Parathyroid adenoma (tissue), 2 donors: Measurements from ENCODE around the gene DOK3.

Experiments
- H2AFZ ChIP-seq: fragments of 300-600 bp; sonication (generic); one replicate; pipeline ENCODE4 v1.7.0; 2017; ENCODE audit warnings: antibody characterized with exemption, mild to moderate bottlenecking
- H3K27ac ChIP-seq: fragments of 300-600 bp; sonication (generic); one replicate; pipeline ENCODE4 v1.7.0; 2017
- H3K27me3 ChIP-seq: fragments of 300-600 bp; sonication (generic); one replicate; pipeline ENCODE4 v1.7.0; 2017; ENCODE audit warnings: low read length; ENCODE audit not compliant: control insufficient read depth, insufficient read depth
- H3K36me3 ChIP-seq: fragments of 300-600 bp; sonication (generic); one replicate; pipeline ENCODE4 v1.7.0; 2017; ENCODE audit warnings: low read length; ENCODE audit not compliant: control insufficient read depth, insufficient read depth
- H3K4me1 ChIP-seq: fragments of 300-600 bp; sonication (generic); one replicate; pipeline ENCODE4 v1.7.0; 2017; ENCODE audit warnings: control low read depth
- H3K4me2 ChIP-seq: fragments of 300-600 bp; sonication (generic); one replicate; pipeline ENCODE4 v1.7.0; 2017; ENCODE audit warnings: low read length
- H3K4me3 ChIP-seq: fragments of 300-600 bp; sonication (generic); one replicate; pipeline ENCODE4 v1.7.0; 2017; ENCODE audit warnings: low read depth, low read length
- H3K79me2 ChIP-seq: fragments of 300-600 bp; sonication (generic); one replicate; pipeline ENCODE4 v1.7.0; 2017; ENCODE audit warnings: control low read depth
- H3K9ac ChIP-seq: fragments of 300-600 bp; sonication (generic); one replicate; pipeline ENCODE4 v1.7.0; 2017; ENCODE audit warnings: mild to moderate bottlenecking
- H3K9me3 ChIP-seq: fragments of 300-600 bp; sonication (generic); one replicate; pipeline ENCODE4 v1.7.0; 2017; ENCODE audit warnings: low read length; ENCODE audit not compliant: control insufficient read depth
- TF ChIP-seq, protein P1 (sequence below): fragments of 300-600 bp; sonication (generic); IDR thresholded peaks from one replicate; pipeline ENCODE4 v1.7.0; 2017; ENCODE audit warnings: antibody characterized with exemption, mild to moderate bottlenecking
- donor health status: primary hyperparathyroidism.

Gene DOK3

GRCh38 chr5:177548495-177548894 is 38.9 kb upstream of the DOK3 start:
- H2AFZ ChIP-seq: no peak overlapping the region
- TF ChIP-seq, protein P1, sequence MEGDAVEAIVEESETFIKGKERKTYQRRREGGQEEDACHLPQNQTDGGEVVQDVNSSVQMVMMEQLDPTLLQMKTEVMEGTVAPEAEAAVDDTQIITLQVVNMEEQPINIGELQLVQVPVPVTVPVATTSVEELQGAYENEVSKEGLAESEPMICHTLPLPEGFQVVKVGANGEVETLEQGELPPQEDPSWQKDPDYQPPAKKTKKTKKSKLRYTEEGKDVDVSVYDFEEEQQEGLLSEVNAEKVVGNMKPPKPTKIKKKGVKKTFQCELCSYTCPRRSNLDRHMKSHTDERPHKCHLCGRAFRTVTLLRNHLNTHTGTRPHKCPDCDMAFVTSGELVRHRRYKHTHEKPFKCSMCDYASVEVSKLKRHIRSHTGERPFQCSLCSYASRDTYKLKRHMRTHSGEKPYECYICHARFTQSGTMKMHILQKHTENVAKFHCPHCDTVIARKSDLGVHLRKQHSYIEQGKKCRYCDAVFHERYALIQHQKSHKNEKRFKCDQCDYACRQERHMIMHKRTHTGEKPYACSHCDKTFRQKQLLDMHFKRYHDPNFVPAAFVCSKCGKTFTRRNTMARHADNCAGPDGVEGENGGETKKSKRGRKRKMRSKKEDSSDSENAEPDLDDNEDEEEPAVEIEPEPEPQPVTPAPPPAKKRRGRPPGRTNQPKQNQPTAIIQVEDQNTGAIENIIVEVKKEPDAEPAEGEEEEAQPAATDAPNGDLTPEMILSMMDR: no peak
- H3K27me3 ChIP-seq: no peaks in the 10 kb centered on the region
- peaks cover 8% of the 10 kb centered on the region for H3K4me1 ChIP-seq
- H3K36me3 ChIP-seq: no peaks in the 10 kb centered on the region
- H3K9me3 ChIP-seq: no peaks in the 10 kb centered on the region
- H3K79me2 ChIP-seq: peaks cover 79% of the 10 kb centered on the region
- H3K27ac ChIP-seq: no peak overlapping the region
- no peak overlapping the region for H3K4me3 ChIP-seq
- H3K9ac ChIP-seq: no peak overlapping the region
- no peak overlapping the region for H3K4me2 ChIP-seq

GRCh38 chr5:177547736-177548135 is 38.1 kb upstream of the DOK3 start:
- Histone ChIP-seq H3K9ac (no peak overlapping the region), H3K4me2 (no peak overlapping the region), H3K27me3 (no peaks in the 10 kb centered on the region), H3K9me3 (no peaks in the 10 kb centered on the region), H3K4me1 (peaks cover 3% of the 10 kb centered on the region), H3K79me2 (peaks cover 81% of the 10 kb centered on the region), H3K36me3 (no peaks in the 10 kb centered on the region), H2AFZ (no peak overlapping the region), H3K27ac (no peak overlapping the region), H3K4me3 (no peak overlapping the region)
- TF ChIP-seq, protein P1: no peak

GRCh38 chr5:177546258-177546741 is 36.7 kb upstream of the DOK3 start:
- Histone ChIP-seq H3K36me3 (no peaks in the 10 kb centered on the region), H2AFZ (no peak overlapping the region), H3K27ac (no peak overlapping the region), H3K4me1 (no peaks in the 10 kb centered on the region), H3K27me3 (no peaks in the 10 kb centered on the region), H3K79me2 (peaks cover 76% of the 10 kb centered on the region), H3K4me3 (no peak overlapping the region), H3K9ac (no peak overlapping the region), H3K4me2 (no peak overlapping the region), H3K9me3 (no peaks in the 10 kb centered on the region)
- TF ChIP-seq, protein P1: no peak

- Histone ChIP-seq H3K4me2 (no peak overlapping the region), H3K4me1 (no peaks in the 10 kb centered on the region), H3K79me2 (peaks cover 72% of the 10 kb centered on the region), H2AFZ (no peak overlapping the region), H3K9ac (no peak overlapping the region), H3K9me3 (no peaks in the 10 kb centered on the region), H3K27ac (no peak overlapping the region), H3K27me3 (no peaks in the 10 kb centered on the region), H3K36me3 (no peaks in the 10 kb centered on the region), H3K4me3 (no peak overlapping the region)
- TF ChIP-seq, protein P1: no peak
These were observed 36.0 kb upstream of the DOK3 start for GRCh38 chr5:177545487-177546257.
